Measurements from ENCODE around the gene PRR16.

PRR16 gene

DNA sequence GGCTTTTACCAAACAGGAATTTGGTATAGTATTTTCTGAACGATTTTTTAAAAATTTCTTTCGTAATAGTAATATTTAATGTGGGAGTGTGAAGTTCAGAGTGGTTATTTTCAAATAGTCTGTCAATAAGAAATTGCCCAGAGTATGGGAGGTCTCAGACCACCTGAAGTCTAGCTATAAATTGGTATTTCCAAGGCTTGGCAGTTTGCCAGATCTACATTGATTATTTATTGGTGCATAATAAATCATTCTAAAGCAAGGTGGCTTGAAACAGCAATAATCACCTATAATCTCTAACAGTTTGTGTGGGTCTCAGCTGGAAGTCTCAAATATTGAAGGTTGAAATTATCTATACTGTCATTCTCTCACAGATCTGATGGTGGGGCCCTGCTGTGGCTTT lies 118.5 kb downstream of the PRR16 start:
- no peak for DNase-seq

DNA sequence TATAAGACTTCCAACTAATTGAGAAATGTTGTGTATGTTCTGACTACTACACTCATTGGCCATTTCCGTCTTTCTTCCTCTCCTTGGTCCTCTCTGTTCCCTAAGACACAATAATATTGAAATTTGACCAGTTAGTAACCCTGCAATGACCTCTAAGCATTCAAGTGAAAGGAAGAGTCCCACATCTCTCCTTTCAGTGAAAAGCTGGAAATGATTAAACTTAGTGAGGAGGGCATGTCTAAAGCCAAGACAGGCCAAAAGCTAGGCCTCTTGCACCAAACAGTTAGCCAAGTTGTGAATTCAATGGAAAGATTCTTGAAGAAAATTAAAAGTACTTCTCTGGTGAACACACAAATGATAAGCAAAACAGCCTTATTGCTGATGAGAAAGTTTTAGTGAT lies 122.5 kb downstream of the PRR16 start:
- DNase-seq = no peak

DNA sequence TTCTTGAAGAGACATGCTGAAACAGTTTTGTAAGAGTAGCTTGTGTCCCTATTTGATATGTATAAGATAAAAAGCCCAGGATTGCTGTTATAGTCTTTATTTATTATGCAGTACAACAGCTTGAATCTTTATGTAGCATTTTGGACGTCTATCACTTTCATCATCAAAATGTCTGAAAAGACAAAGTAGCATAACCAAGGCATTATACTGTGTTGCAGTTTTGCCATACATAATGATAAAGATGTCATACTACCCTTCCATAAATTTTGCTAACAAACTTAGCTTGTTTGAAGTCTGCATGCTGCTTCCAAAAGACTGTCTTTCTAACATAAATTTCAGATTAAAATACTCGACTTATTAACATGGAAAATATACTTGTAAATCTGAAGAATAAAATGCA lies 127.8 kb downstream of the PRR16 start:
- no peak for DNase-seq

DNA sequence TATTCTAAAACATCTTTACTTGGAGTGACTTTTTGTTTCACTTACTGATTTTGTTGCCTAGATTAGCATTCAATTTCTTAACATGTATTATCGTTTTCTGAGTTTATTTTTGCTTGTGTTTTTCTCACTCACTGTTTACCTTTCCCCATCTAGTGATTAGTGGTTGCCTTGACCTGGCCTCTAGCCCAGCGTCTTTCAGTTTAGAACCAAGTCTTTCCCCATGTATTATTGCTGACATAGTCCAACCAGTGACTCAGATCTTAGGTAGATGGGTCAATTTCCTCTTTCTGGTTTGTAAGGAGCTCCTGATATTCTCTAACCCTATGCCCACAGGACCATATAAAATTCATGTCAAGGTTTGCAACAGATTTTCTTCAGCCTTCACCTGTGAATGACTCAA lies 135.5 kb downstream of the PRR16 start:
- DNase-seq = no peak

DNA sequence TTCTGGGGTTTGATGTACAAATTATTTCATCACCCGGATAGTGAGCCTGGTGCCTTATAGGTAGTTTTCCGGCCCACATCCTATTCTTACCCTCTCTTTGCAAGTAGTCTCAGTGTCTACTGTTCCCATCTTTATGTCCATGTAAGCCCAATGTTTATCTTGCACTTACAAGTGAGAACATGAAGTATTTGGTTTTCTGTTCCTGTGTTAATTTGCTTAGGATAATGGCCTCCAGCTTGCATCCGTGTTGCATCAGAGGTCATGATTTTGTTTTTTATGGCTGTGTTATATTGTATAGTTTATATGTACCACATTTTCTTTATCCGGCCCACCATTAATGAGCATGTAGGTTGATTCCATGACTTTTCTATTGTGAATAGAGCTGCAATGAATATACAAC lies 136.5 kb downstream of the PRR16 start:
- no peak for DNase-seq

DNA sequence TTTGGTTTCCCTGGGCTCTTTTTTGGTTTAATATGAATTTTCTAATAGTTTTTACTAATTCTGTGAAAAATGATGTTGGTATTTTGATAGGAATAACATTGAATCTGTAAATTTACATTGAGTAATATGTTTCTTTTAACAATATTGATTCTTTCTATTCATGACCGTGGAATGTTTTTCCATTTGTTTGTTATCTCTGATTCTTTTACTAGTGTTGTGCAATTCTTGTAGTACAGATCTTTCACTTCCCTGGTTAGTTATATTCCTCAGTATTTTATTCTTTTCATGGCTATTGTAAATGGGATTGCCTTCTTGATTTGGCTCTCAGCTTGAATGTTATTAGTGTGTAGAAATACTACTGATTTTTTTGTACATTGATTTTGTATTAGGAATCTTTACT lies 137.9 kb downstream of the PRR16 start:
- no peak for DNase-seq

DNA sequence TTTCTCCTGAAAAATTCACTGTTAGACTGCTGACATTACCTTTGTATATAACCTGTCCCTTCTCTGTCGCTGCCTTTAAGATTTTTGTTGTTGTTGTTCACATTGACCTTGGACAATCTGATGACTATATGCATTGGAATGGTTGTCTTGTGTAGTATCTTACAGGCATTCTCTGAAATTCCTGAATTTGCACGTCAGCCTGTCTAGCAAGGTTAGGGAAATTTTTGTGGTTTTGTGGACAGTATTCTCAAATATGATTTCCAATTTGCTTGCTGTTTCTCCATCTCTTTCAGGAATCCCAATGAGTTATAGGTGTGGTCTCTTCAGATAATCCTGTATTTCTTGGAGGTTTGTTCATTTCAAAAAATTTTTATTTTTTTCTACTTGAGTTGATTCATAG lies 140.8 kb downstream of the PRR16 start:
- DNase-seq = no peak

DNA sequence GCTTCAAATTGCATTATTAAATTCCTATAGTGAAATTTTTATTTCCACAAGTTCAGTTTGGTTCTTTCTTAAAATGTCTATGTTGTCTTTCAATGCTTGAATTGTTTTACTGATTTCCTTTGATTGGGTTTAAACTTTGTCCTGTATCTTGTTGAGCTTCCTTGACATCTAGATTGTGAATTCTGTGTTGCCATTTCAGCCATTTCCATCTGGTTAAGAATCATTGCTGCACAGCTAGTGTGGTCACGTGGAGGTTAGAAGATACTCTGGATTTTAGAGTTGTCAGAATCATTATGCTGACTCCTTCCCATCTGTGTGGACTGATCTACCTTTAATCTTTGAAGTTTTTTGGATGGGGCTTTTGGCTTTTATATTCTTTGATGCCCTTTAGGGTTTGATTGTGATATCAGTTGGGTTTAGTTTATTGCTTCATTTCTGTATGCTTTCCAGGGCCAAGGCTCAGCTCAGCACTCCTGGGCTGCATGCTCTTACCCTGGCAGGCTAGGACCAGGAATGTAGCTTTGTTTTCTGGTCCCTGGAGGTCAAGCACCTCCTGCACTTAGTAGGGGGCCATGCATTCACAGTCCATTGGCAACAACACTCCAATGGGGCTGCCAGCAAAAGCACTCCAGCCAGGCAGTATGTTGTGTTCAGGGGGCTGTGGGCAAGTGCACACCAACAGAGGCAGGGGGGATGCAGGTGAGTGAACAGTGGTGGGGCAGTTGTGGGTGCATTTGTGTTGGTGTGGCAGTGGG lies 141.4 kb downstream of the PRR16 start:
- DNase-seq = no peak

DNA sequence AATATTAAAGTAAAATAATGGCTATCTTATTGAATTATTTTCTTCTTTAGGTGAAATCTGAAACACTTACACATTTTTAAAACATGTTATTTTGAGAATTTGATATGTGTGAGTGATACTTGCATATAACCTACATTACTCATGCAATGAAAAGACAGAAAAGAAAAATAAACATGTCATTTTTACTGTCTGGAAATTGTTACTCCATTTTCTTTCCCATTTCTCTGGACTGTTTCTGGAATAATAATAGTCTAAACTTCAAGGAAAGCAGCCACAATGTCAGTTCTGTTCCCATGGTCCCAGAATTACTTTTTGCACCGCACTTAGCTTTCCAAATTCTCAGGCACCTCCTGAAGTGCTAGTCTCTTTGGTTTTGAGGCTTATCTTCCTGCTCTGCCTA lies 145.5 kb downstream of the PRR16 start:
- no peak for DNase-seq

DNA sequence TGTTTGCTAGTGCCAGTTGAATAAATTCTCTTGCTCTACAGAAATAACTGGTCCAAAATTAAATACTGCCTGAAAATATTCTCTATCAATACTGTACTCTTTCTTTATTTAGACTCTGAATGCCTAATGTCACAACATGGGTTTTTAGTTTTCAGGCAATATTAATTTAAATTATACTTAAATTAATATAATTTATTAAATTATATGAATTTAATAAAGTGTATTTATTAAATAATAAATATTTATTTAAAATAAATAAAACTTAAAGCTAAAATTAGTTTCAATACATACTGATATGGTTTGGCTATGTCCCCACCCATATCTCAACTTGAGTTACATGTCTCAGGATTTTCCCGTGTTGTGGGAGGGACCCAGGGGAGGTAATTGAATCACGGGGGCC lies 146.0 kb downstream of the PRR16 start:
- DNase-seq = no peak

DNA sequence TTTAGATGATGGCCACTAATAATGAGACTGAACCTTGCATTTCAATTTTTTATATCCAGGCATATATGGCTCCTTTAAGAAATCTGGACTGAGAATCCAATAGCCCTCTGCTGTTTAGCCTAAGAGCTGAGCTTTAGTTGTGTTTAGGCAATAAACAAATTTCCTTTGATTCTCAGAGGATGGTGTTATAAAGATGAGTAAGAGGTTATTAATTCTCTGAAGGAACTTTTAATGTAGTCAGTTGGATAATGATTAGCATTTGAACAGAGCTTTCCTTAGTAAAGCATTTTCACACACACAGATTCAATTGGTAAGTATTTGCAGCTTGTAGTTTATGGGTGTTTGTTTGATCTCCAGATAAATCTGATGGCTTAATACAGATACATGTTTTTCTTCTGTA lies 149.6 kb downstream of the PRR16 start:
- no peak for DNase-seq

DNA sequence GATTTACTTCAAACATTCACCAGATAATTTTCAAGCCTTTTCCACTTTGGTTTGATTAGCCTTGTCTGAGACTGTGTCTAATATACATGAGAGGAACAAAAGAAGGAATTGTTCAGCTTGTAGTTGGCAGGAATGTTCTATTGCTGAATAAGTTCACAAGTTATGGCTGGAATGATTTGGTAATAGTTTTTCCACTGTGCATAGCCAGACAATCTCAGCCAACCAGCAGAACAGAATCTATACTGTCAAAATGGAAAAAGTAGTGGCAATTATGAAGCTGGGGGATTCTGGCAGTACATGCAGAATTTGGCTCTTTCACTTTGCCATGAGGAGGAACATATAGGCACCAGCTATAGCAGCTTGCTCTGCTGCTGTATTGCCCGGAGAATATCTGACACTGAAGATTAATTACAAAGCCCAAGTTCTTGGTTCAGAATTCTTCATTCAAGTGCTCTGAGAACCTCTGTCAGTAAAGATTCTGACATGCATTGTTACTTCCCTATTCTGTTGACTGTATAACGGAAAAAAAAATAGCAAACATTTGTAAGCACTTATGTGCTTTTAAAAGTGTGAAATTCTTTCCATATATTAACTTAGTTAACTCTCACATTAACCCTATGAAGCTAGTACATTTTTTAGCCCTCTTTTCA lies 150.6 kb downstream of the PRR16 start:
- DNase-seq = no peak

DNA sequence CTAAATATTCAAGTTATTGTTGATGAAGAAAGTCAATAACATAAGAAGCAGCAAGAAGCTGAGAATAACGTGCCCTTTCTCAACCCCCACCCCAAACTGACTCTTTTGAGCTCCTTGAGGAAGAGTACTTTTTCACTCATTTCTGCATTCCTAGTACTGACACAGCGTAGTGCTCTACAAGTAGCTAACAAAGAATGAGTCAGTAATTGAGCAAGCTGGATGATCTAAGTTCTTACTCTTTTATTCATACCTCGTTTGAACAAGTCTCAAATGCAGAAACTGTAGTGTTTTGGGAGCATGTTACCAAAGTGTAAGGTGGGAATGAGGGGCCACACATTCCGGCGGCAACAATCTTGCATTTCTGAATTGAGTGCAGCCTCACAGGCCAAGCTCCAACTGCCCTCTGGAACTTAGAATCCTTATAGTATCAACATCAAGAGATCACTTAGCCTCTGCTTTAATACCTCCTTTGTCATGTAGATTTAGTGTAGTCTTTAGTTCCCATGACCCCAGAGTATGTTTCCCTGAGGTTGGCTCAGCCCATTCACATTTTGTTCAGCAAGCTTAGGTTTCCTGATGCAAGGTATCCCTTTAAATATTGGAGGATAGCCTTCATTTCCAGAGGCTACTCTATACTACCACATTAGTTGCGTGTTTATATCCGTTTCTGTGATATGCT lies 152.0 kb downstream of the PRR16 start:
- DNase-seq = no peak

DNA sequence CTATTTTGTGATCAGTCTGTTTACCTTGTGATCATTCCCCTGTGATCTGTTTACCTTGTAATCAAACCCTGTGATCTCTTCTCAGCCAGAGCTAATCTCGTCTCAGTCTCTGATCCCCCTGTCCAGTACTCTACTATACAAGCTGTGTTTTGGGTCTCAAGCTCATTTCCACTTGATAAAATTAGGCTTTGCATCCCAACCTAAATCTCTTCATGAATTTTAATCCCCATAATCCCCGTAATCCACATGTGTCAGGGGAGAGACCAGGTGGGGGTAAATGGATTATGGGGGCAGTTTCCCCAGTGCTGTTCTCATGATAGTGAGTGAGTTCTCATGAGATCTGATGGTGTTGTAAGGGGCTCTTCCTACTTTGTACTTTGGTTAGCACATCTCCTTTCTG lies 157.2 kb downstream of the PRR16 start:
- DNase-seq = no peak

DNA sequence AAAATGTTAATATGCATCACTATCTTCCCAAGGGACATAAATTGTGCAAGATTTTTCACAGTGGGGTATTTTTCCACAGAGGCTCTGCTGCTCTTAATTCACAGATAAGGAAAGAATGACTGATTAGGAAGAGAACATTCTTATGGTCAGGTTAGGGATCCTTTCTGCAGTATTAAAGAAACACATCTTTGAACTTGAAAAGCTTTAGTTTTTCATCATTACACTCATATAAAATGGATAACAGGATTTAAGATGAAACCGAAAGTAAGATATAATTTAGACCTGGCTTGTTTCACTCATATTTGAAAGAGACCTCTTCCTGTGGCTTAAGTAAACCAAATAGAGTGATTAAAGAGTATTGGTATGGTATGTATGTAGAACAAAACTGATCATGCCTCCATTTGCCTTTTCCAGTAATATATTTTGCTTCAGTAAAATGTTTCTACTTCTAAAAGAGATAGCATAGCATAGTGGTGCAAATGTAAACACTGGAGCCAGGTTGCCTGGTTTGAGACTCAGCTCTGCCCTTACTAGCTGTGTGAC lies 160.0 kb downstream of the PRR16 start:
- DNase-seq = no peak

DNA sequence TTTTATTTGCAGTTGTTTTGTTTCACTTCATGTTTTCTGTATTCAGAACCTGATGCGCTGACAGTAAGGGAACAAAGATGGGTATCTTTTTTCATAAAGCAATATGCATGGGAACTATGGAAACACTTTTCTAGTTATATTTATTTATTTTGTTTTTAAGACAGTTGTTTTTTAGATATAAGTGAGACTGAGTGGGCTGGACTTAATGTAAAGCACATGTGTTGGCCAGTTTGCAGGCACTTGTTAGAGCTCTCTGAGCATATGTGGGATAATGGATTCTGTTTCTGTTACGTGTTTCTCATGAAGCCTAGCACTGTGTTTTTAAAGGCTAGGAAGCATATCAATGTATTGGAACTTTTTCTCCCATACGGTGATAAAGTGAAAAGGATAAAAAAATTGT lies 164.1 kb downstream of the PRR16 start:
- no peak for DNase-seq

DNA sequence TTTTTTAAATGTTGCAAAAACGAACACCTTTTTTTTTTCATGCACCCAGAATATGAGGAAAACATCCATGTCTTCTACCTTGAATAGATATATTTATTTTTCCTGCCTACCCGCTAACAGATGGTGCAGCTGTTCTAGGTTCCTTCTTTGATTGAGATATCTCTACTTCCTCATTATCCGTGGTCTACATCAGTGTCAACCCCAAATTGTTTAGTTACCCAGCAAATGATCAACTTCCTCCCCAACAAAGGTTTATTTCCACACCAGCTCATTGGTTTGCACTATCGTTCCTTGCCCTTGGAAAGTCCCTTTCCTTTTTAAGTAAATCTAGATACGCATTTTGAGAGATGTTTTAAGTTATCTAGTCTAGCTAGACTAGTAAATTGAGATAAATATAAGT lies 166.4 kb downstream of the PRR16 start:
- no peak for DNase-seq

DNA sequence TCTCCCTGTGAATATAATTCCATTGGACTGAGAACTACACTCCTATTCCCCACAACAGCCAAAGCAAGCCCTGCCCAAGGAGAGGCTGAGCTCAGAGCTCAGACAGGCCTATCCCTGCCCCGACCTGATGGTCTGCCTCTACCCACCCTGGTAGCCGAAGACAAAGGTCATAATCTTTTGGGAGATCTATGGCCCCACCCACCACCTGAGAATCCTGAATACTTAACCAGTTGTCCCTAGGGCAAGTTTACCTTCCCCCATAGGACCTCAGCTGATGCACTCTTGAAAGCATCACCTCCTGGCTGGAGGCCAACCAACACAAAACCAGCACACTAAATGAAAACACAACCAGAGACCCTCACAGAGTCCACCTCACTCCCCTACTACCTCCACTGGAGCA lies 167.5 kb downstream of the PRR16 start:
- DNase-seq = no peak

DNA sequence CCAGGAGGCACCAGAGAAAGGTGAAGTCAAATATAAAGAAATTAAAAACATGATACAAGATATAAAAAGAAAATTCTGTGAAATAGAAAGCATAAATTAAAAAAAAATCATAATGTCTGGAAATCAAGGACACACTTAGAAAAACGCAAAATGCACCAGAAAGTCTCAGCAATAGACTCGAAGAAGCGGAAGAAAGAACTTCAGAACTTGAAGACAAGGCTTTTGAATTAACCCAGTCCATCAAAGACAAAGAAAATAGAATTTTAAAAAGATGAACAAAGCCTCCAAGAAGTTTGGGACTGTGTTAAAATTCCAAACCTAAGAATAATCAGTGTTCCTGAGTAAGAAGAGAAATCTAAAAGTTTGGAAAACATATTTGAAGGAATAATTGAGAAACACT lies 168.3 kb downstream of the PRR16 start:
- DNase-seq = no peak

DNA sequence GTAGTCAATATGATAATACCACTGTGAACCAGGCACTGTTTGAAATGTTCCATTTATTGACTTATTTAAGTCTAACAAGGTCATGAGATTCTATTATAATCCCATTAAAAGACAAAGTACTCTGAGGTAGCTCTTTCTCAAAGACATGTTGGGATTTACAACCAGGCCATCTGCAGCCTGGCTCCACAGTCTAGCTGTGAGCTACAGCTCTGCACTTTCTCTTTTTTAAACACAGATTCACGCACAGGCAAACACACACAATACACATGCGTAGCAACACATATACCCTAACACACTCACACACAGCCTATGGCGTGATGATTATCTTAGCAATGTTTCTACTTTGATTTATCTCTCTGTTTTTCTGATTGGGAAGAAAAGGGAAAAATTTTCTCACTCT lies 174.3 kb downstream of the PRR16 start:
- no peak for DNase-seq

DNA sequence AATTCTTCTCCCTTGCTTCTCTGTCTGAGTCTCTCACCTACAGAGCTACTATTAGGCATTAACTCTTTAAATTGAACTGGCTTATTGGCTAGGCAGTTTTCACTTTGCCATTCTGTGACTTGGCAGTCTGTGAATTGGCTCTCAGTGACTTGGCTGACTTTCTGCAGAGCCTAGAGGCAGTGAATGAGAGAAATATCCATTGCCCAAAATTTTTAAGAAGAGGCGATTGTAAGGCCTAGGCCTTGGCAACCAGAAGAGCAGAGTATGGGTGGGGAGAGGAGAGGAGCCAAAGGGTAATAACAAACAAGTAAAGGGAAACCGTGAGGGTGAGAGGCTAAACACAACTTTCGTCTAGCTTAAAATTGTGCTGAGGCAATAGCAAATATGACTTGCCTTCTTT lies 176.7 kb downstream of the PRR16 start:
- no peak for DNase-seq

DNA sequence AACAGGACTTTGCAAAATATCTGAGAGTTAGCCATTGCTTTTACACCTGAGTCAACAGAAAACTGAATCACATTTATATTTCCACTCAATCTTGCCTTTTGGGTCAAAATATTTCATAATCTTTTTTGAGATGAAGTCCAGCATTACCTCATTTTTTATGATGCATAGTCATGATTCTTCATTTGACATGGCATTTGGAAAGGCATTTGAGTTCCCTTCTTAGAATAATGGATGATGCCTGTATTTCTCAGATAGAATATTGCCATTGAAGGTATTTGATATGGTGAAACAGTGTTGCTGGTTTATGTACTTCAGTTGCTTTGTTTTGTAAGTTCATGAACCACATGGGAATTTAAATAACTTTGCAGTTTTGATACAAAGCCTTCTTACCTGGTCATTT lies 180.4 kb downstream of the PRR16 start:
- DNase-seq = no peak

DNA sequence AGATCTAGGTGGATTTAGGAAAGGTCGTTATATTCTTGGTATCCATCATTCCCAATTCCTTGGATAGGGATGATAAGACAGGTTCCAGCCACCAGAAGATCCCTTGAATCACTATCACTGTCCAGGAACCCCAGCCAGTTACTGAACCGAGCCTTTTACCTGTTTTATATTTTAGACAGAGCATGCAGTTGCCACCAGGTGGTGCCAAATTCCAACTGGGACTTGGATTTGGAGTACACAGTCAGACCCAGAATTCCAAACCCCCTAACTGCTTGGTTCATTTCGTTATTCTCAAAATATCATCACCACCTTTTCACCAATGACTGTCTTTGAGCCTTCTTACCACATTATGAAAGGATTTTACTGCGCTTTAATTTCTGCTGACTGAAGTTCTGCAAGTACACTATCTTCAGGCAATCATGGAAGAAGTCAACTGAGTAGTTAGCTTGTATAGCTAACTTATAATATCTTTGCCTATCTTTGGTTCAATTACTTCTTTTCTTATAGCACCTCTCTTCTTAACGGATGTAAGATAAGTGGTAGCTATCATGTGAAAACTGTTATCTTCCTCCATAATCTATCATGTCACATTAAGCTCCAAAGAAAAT lies 191.8 kb downstream of the PRR16 start:
- DNase-seq = peak; percentile 17

DNA sequence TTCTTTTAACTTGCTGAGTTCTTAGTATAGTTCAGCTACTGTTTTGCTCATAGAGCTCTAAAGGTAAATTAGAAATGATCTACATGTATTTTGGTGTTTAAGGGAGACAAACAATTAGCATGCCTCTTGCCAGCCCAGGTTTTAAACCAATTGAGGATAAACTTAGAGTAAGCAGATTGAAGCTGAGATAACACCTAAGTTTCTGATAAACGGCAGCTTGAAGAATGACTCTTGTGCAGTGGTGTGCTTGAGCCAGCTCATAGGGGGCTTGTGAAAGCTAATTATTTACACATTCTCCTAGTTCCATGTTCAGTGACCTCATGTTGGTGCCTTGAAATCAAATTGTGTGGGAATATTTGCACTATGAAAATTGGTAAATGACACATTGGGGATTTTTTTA lies 193.0 kb downstream of the PRR16 start:
- DNase-seq = no peak

Measured in stimulated activated CD4-positive, alpha-beta T cell treated with anti-CD3 and anti-CD28 coated beads, Interleukin-2, amount 100 ng/mL, for 24 hours (primary cell).